Spleen (tissue), 7 donors: Measurements from ENCODE around the gene CXADR.

Experiments used
- CTCF ChIP-seq, 11 experiments: fragments of 200-600 bp in 7 of 11; fragments of 450-650 bp in 4 of 11; sonication (generic) in 4 of 11; IDR thresholded peaks in 8 of 11; conservative IDR thresholded peaks in 3 of 11; 1 replicate in 7 of 11; 2 replicates in 4 of 11; pipeline versions ENCODE4 v1.4.0 to v1.8.0; 2016 to 2021; ENCODE audit warnings: antibody characterized with exemption in 11 of 11, inconsistent platforms in 4 of 11, mild to moderate bottlenecking in 1 of 11
- POLR2A ChIP-seq, 3 donors: fragments of 450-650 bp; IDR thresholded peaks; one replicate each; pipeline ENCODE4 v1.5.1; 2017; ENCODE audit warnings: antibody characterized with exemption in 3 of 3, mild to moderate bottlenecking in 1 of 3
- POLR2AphosphoS5 ChIP-seq, 3 donors: sonication (generic); formaldehyde crosslinking; IDR thresholded peaks; one replicate each; pipeline ENCODE4 v1.5.1; 2017; ENCODE audit warnings: antibody characterized with exemption in 3 of 3
- donor health status: DM: no; HTN: no; CAD: no; lungs with moderate emphysema.
- donor health status: DM: no; HTN: no; CAD: no.
- donor health status: DM: no; HTN: no; CAD: no.

DNA sequence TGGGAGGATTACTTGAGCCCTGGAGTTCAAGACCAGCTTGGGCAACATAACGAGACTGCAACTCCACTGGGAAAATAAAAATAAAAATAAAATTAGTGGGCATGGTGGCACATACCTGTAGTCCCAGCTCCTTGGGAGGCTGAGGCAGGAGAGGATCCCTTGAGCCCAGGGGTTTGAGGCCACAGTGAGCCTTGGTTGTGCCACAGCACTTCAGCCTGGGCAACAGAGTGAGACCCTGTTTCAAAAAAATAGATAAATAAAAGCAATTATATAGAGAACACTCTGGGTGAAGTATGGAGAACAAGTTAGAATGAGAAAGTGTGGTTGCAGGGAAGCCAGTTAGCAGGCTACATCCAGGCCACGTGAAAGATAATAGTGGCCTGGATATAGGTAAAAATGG lies 25.7 kb downstream of the CXADR start:
- TF ChIP-seq CTCF (IDR thresholded peaks at IDR 0.05 in 8 of 11, conservative IDR thresholded peaks at IDR 0.05 in 3 of 11) (no peak), POLR2A (IDR thresholded peaks at IDR 0.05) (no peak), POLR2AphosphoS5 (IDR thresholded peaks at IDR 0.05) (no peak)
